PFSK-1 (cell line): ENCODE data around the gene DGKA.

ENCODE experiments used
- POLR2AphosphoS5 ChIP-seq: IDR thresholded peaks from 2 replicates; pipeline ENCODE4 v1.6.1; 2012; ENCODE audit warnings: low read depth, mild to moderate bottlenecking, control low read depth, low read length, moderate library complexity
- TAF1 ChIP-seq: IDR thresholded peaks from 2 replicates; pipeline ENCODE4 v1.6.1; 2012; ENCODE audit warnings: low read length, control low read depth, borderline replicate concordance; ENCODE audit not compliant: insufficient read depth

GRCh38 chr12:55893723-55894122, 37.2 kb upstream of the DGKA start:
- TF ChIP-seq POLR2AphosphoS5 (no peak), TAF1 (no peak)
